Activated naive CD4-positive, alpha-beta T cell treated with anti-CD3 and anti-CD28 coated beads, Interleukin-2, amount 50 U/mL, for 16 hours (primary cell): Measurements from ENCODE around the gene HHATL.
"Not testable (repeated sequence)": the region's sequence is repeated elsewhere in the genome, so short reads cannot be mapped to it uniquely, and the experiment has no call there.

Experiments
- DNase-seq: peaks from one replicate; pipeline ENCODE4 v3.0.0-alpha.2; 2020

The HHATL gene

DNA sequence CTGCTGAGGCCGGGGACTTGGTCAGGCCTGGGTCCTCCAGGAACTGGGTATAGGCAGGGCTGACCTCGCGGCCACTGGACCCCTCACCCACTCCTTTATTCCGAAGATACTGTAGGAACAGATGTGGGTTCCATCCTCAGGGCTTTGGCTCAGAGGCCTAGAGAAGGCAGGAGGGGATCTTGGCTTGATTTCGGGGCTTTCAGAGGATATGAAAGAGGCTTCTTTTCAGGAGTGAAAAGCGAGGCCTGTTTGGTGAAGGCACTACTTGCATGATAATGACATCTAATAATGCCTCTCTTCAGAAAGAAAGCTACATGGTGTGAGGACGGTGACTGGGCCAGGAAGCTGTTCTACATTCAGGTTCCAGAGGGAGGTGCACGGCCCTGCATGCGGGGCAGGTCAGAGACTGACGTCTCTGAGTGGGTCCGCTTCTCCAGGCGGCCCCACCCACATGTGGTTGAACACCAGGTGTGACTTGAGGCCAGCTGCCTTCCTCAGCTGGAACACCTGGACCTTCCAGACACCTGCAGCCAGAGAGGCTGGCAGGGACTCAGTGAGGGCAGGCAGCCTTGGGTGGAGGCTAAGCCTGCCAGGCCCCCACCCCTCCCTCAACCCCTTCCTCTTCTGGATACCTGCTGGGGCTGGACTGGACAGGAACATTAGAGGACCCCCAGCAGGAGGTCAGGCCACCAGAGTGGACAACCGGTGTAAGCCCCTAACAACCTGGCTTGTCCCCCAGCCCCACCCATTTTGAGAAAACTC, 31.1 kb upstream of the HHATL start:
- no peak for DNase-seq

DNA sequence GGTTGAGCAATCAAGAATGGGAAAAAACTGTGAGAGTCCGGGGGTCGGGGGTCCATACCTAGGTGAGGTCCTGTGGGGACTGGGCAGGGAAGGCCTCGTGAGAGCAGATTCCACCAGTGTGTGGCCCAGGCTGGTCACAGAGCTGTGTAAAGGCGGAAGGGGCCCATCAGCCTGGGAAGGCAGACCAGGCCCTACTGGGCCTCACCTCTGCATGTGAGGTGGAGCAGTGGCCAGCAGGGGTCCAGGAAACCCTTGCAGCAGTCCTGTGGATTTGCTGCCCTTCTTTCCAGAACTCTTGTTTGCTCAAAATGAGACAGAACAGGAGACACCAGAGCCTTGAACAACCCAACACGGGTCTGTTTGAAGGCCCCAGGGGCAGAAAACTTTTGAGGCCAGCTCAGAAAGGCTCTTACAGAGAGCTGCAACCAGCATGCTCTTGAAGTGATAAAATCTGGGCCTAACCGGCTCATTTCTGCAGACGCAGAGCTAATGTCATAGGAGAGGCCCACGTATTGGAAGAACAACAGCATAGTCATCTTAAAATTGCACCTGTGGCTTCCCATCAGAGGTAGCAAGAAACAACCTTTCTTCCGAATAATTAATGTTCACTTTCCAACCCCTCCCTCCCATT, 30.3 kb upstream of the HHATL start:
- no peak for DNase-seq

DNA sequence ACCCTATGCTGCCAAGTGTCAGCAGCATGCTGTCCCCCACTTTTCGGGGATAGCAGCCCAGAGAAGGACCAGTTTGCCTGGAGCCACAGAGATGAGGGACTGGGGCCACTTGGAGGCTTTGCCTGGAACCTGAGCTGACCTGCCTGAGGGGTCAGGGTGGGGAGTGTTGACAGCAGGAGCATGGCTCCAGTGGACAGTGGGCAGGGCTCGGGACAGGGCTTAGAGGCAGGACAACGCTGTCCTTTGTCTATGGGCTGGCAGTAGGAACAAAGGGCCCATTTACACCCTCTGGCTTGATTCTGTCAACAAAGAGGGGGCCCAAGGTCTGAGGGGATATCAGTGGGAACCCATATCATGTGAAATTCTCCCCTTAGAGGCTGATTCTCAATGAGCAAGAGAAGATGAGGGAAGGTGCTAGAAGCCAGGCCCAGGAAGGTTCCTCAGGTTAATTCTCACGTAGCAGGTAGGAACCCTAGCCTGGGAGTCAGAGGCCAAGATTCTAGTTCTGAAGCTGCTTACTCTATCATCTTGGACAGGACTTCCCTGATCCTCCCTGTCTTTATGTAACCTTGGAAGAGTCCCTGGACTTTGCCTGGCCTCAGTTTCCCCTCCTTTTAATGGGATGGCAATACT, 29.7 kb upstream of the HHATL start:
- no peak for DNase-seq

DNA sequence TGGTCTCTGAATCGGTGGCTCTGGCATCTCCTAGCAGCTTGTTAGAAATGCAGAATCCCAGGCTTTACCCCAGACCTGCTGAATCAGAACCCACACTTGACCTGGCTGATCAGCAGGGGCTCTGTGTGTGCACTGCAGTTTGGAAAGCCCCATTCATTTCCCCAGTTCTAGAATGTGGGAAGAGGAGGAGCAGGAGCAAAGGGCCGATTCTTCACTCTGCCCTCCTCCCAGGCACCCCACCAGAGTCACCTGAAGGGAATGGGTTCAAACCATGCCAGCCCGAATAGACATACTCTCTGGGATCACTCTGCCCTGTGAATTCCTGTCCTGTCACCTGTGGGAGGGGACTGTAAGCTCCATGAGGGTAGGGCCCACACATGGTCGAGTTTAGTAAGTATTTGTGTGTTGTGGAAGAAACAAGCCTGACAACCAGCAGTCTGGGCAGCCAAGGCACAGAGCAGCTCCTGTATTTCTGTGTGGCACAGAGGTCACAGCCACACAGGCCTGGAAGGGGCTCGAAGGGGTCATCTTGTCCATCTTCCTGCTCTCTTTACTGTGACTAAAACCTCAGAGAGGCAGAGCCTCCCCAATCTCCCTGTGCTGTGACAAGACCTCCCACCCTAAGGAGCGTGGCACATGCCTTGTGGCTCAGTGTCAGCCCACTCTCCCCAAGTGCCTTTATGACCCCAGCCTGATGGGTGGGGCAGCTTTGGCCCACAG, 29.0 kb upstream of the HHATL start:
- DNase-seq, result no peak

DNA sequence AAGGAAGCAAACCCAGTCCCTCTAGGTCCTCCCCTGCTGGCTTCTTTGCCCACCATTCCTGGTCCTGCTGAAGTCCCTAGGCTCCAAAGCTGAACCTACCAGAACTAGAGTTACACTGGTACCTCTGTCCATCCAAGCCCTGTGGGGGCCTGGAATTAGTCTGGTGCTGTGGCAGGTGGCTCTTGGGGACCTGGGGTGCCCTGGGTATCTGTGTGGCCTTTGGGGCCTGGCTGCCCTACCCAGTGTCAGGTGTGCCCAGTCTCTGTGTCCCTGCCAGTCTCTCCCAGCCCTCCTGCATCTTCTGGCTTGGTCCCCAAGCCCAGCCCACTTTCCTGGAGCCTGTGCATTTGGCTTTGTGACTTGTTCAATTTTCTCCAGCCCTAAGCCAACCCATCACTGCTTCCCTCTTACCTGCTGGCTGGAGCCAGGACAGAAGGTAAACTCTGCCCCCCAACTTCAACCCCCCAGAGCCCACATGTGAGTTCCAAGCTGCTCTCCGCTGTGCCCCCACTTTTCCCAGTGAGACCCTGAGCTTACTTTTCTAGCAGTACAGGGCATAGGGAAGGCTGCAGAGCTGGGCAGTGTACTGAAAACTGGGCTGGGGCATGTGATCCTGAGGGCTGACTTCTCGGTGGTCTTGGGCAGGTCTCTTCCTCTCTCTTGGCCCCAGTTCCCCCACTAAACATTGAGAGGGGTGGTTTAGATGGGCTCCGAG, 28.3 kb upstream of the HHATL start:
- DNase-seq, result no peak

DNA sequence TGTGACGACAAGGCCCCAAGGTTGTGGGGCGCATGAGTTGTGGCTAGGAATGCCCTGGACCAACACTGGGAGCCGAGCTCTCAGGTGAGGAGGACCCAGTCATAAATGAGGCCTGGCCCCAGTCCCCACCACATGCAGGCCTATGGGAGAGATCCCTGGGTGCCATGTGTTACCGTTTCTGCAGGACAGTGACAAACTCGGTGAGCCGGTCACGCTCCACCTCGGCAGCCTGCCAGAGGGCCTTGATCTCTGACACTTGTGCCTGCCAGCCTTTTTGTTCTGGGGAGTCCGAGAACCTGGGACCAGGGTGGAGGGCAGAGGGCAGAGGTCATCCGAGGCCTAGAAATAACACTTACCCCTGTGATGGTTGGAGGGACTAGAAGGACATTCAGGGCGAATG, 27.7 kb upstream of the HHATL start:
- DNase-seq, result no peak

DNA sequence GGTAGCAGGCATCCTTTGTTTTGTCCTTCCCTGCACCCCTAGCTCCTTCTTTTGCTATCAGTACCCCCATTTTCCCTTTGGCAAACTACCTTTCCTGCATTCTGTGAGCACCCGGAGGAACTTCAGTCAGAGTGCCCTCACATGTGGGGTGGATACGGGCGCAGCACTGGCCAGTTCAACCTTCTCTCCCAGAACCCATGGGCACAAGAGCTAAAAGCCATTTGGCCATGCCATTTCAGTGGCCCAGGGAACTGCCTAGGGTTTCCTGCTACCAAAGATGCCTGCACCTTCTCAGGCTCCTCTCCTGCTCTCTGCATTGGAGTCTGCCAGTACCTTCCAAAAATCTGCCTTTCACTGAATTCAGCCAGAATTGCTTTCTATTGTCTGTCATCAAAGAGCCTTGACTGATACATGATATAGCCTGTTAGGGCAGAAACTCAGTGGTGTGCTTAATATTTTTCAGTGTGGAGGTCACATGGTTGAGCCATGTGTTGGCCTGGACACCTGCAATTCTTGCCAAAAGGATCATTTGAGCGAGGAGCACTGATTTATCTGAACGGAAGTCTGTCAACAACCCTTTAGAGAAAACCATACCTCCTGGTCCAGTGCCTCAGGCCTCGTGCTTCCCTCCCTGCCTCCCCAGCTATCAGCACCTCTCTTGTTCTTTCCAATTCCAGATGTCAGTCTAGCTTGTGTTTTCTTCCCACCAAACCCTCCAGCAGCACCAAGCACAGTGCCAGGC, 27.0 kb upstream of the HHATL start:
- no peak for DNase-seq

DNA sequence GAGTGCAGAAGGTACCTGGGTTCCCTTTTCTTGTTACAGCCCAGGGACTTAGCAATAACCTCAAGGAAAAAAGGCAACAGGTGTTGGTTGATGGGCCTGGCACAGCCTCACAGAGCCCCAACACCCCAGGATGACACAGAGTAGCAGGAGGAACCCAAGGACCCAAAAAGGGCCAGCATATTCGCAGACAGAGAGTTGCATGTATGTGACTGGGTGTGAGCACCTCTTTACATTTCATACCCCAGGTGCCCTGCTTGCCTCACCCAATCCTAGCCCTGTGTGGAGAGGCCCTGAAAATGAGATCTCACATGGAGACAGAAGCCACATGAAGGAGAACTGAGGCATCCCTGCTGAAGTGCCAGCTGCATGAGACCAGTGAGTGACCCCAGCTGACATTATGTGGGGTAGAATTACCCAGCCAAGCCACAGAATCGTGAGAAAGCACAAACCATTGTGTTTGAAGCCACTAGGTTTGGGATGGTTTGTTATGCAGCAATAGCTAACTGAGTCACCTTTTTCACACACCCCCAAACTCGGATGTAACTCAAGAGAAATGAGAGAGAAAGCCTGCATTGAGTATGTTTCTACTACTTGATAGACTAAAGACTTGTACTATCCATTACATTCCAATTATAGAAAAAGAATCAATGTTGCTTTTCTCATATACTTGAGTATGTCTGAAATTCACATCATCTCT, 26.2 kb upstream of the HHATL start:
- no peak for DNase-seq

DNA sequence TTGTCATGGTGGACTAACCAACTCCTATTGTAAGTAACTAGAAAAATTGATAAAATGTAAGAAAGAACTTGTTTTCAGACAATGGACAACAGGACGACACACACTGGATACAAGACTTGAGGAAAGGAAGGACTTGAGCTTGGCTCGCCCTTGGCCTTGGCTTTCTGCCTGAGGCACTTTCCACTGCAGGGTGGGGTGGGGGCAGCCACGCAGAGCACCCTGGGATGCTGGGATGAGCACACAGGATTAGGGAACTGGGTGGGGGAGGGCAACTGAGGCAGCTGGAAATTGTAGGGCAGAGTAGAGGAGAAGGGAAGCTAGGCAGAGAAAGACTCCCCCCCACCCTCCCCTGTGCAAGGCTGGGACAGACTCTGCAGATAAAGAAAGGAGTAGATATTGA, 25.5 kb upstream of the HHATL start:
- no peak for DNase-seq

DNA sequence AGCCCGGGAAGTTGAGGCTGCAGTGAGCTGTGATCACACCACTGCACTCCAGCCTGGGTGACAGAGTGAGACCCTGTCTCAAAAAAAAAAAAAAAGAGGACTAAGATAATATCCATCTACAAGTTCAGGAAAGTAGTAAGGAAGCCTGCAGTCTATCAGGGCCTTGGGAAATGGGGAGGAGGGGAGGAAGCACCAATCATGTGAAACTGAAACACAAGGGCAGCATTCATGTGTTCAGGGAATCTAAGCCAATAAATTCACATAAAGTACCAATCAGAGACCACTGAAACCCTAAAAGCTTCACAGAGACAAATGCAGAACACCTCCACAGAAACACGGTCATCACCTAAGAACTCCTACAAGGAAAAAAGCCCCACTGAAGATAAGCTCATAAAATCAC, 22.9 kb upstream of the HHATL start:
- no peak for DNase-seq

DNA sequence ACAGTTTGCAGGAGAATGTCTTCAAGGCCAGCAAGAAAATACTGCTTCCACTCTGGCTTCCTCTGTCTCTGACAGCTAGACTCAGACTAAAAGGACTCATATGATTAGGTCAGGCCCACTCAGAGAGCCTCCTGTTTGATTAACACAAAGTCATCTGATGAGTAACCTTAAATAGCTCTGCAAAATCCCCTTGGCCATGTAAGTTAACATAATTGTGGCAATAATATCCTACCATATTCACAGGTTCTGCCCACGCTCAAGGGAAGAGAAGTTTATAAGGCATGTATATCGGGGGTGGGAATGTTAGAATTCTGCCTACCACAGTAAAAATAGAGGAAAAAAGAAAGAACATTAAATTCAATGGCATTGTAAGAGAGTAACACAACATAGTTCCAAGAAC, 20.6 kb upstream of the HHATL start:
- DNase-seq, result no peak

DNA sequence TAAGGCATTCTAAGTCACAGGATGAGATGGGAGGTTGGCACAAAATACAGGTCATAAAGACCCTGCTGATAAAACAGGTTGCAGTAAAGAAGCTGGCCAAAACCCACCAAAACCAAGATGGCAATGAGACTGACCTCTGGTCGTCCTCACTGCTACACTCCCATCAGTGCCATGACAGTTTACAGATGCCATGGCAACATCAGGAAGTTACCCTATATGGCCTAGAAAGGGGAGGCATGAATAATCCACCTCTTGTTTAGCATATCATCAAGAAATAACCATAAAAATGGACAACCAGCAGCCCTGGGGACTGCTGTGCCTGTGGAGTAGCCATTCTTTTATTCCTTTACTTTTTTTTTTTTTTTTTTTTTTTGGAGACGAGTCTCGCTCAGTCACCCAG, 19.8 kb upstream of the HHATL start:
- DNase-seq, result not testable (repeated sequence)

DNA sequence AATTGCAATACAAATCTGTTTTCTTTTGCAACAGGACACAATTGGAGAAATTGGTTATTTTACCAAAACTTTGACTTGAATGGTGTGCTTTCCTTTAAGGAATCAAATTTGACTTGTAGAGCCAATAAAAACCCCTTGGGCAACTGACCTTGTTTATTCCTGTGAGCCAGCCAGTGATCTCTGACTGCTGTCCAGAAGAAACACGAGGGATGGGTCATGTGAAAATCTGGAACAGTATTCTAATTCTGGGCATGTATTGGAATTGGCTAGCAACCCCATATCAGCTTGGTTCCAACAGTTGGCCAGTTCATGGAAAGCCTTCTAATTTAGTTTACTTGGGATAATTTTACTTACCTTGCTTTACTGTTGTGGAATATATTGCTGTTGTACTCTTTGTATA, 19.1 kb upstream of the HHATL start:
- DNase-seq, result no peak

DNA sequence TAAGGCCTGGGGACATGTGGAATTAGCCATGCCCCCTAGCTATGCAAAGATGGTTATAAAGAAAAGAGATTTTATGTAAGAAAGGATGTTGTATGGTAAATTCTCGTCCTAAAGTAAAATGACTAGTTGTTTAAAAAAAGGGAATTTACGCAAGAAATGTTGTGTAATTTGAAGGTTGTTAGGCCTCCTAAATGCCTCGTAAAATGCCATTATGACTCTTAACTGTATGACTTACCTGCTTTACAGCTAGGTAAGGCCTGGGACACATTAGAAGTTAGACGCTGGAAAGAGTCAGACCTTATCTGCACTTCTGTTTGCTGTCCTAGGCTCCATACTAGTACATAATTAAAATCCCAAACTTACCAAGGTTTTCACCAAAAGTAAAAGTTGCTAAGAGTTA, 17.5 kb upstream of the HHATL start:
- no peak for DNase-seq

DNA sequence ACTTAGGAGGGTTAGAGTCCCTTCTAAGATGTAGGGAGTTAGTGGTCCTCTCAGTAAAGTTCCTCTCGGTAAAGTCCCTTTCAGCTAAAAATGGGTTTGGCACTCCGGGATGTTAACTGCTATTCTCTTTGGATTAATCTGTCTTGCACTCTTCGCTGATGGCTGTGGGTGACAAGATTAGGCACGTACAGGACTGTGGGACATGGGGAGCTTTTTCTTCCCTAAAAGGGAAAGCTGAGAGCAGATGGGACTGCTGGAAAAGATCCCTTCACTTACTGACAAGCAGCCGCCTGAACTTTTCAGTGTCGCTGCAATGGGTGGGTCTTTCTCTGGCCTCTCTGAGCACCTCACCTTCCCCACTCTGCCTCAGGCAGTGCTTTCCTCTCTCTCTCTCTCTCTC, 16.4 kb upstream of the HHATL start:
- DNase-seq, result no peak

DNA sequence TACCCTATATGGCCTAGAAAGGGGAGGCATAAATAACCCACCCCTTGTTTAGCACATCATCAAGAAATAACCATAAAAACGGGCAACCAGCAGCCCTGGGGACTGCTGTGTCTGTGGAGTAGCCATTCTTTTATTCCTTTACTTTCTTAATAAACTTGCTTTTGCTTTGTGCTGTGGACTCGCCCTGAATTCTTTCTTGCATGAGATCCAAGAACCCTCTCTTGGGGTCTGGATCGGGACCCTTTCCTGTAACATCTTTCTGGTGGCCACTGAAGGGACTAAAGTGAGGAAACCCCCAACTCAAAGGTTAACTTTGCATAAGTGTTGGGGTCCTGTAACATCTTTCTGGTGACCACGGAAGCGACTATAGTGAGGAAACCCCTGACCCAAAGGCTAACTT, 15.7 kb upstream of the HHATL start:
- DNase-seq, result no peak

DNA sequence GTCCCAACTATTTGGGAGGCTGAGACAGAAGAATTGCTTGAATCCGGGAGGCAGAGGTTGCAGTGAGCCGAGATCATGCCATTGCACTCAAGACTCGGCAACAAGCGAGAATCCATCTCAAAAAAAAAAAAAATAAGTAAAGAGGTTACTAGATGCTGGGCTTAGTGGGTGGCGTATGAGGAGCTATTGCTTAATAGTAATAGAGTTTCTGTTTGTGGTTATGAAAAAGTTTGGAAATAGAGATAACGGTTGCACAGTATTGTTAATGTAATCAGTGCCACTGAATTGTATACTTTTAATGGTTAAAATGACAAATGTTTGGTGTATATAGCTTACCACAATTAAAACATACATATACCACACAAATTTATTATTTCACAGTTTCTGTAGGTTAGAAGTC, 14.7 kb upstream of the HHATL start:
- no peak for DNase-seq

DNA sequence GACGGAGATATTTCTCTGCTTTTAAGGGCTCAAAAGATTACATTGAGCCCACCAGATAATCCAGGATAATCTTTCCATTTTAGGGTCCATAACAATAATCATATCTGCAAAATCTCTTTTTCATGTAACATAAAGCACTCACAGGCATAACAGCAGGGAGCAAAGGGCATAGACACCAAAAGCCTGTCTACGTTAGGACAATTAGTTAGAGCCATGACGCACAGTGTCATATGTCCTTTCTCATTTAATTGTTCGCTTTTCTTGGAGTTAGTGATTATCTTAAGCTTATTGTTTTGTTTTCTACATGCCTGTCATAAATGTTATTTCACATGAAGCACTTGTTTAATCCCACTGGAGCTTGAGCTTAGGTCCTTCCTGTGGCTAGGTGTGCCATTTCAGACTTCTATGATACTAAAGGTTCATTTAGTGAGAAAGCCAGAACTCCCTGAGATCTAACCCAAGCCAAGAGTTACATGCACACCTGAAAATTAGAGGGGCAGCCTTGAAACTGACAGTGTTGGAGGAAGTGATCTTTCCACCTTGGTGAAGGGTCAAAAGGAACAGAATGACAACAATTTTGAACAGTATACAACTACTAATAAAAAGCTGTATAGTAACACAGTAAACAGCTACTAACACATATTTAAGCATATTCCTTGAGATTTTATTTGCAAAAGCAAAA, 11.7 kb upstream of the HHATL start:
- DNase-seq, result no peak

DNA sequence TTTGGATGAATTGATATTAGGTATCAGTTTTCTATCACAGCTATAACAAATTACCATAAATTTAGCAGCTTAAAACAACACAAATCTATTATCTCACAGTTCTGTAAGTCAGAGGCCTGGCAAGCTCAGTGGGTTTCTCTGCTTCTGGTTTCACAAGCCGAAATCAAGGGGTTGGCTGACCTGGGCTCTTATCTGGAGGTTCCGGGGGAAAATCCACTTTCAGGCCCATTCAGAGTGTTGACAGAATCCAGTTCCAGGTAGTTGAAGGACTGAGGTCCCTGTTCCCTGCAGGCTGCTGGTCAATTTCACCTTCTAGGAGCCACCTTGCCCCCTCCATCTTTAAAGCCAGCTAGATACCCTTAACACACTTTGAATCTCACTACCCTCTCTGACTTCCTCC, 11.1 kb upstream of the HHATL start:
- DNase-seq, result no peak

DNA sequence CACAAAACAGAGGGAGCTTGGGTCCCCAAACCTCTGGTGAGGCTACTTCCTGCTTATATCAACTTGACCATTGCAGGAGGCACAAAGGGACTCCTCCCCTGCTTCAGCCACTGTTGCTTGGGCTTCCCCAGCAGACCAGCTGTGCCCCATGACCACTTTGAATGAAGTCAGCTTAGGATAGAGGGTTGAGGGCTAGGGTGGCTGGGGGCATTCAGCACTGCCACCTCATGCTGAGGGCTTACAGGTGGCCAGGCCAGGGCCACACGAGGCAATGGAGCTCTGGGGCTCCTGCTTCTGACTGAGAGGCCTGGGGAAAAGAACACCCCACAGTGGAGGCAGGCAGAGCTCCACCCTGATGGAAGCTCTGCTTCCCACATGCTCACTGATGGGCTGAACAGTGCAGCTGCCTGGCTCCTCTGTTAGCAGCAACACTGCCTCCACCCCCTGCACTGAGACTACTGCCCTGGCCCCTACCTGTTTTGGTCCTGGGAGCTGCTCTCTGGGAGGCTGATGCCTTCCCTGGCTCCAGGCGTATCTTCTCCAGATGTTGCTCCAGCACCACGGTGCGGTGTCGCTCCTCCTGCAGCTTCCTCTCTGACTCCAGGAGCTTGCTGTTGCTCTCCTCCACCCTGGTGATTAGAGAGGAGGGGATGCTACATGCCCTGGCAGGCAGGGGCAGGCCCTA, 10.2 kb upstream of the HHATL start:
- no peak for DNase-seq

DNA sequence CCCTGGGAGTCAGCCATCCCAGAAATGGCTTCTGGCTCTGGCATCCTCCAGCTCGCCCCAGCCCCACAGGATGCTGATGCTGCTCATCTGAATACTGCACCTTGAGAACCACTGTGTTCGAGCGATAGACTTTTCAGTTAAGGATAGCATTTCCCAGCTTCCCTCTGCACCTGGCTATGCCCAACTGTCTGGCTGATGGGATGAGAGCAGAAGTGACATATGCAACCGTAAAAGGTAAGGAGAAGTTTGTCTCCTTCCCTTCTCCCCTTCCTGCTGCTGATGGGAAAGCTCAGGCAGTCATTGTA, 9.7 kb upstream of the HHATL start:
- no peak for DNase-seq
